Osteoblast (primary cell): ENCODE results near the gene PHKB. TPM values are rescaled to one million over a fixed set of nuclear protein-coding genes. Genes with fewer than 3 reads are reported as not detected.
"Not testable (repeated sequence)": the region's sequence is repeated elsewhere in the genome, so short reads cannot be mapped to it uniquely, and the experiment has no call there.

Experiments
- DNase-seq: peaks from one replicate; pipeline ENCODE4 v3.0.0; 2011; ENCODE audit warnings: low spot score, mixed read lengths; ENCODE audit not compliant: insufficient read length; ENCODE audit errors: missing footprints
- H2AFZ ChIP-seq: 2 replicates; pipeline ENCODE4 v1.6.0; 2011; ENCODE audit warnings: mild to moderate bottlenecking, low read length
- H3K27ac ChIP-seq: 2 replicates; pipeline ENCODE4 v1.5.1; 2011; ENCODE audit warnings: mild to moderate bottlenecking, low read depth, low read length, moderate library complexity
- H3K27me3 ChIP-seq: 2 replicates; pipeline ENCODE4 v1.6.0; 2012; ENCODE audit warnings: mild to moderate bottlenecking, control low read depth, inconsistent platforms, low read length, moderate library complexity; ENCODE audit not compliant: insufficient read depth
- H3K36me3 ChIP-seq: 2 replicates; pipeline ENCODE4 v1.5.1; 2011; ENCODE audit warnings: mild to moderate bottlenecking, low read length, control low read depth, moderate library complexity; ENCODE audit not compliant: insufficient read depth
- H3K4me1 ChIP-seq: 2 replicates; pipeline ENCODE4 v1.5.1; 2011; ENCODE audit warnings: mild to moderate bottlenecking, low read length, control low read depth, moderate library complexity; ENCODE audit not compliant: insufficient read depth
- H3K4me2 ChIP-seq: 2 replicates; pipeline ENCODE4 v1.6.0; 2011; ENCODE audit warnings: mild to moderate bottlenecking, low read length; ENCODE audit not compliant: insufficient read depth
- H3K4me3 ChIP-seq: fragments of 200-600 bp; sonication (generic); 3 replicates; pipeline ENCODE4 v1.5.1; 2012; ENCODE audit warnings: mild to moderate bottlenecking, low read length, inconsistent platforms; ENCODE audit not compliant: insufficient read depth
- H3K79me2 ChIP-seq: 2 replicates; pipeline ENCODE4 v1.6.0; 2012; ENCODE audit warnings: mild to moderate bottlenecking, low read length, control low read depth, inconsistent platforms; ENCODE audit not compliant: insufficient read depth
- H3K9me3 ChIP-seq: 2 replicates; pipeline ENCODE4 v1.5.1; 2011; ENCODE audit warnings: low read depth, low read length, control low read depth
- H4K20me1 ChIP-seq: 2 replicates; pipeline ENCODE4 v1.6.0; 2012; ENCODE audit warnings: mild to moderate bottlenecking, low read length, control low read depth; ENCODE audit not compliant: insufficient read depth
- CTCF ChIP-seq: IDR thresholded peaks from 2 replicates; pipeline ENCODE4 v1.5.1; 2011; ENCODE audit warnings: mild to moderate bottlenecking, low read depth, low read length, moderate library complexity; ENCODE audit errors: extremely low read depth
- total RNA-seq: library from RNA; depleted of rRNA; stranded (reverse); fragments of >200 nt; gene quantifications from 2 replicates; pipeline ENCODE4 v1.2.3, GENCODE V29; 2012

PHKB gene
- total RNA-seq, 1 donor, result 76.4 TPM

- H3K27me3 ChIP-seq, H2AFZ ChIP-seq, H3K4me2 ChIP-seq, H4K20me1 ChIP-seq, H3K79me2 ChIP-seq, H3K4me3 ChIP-seq, H3K4me1 ChIP-seq, H3K9me3 ChIP-seq, H3K36me3 ChIP-seq, DNase-seq, H3K27ac ChIP-seq: not testable (repeated sequence)
Measured at GRCh38 chr16:47544255-47544654, 83.1 kb downstream of the PHKB start.

GRCh38 chr16:47551185-47551584 lies 90.1 kb downstream of the PHKB start:
- not testable (repeated sequence) for H3K36me3 ChIP-seq, H3K9me3 ChIP-seq, H3K27me3 ChIP-seq

GRCh38 chr16:47551767-47552166 lies 90.6 kb downstream of the PHKB start:
- H3K79me2 ChIP-seq, H3K27ac ChIP-seq, H3K4me2 ChIP-seq, H2AFZ ChIP-seq, H3K36me3 ChIP-seq, H3K27me3 ChIP-seq, H4K20me1 ChIP-seq, H3K4me3 ChIP-seq, DNase-seq, H3K4me1 ChIP-seq, H3K9me3 ChIP-seq: not testable (repeated sequence)

More at GRCh38 chr16:47551185-47551584, 90.1 kb downstream of the PHKB start:
- not testable (repeated sequence) for H3K4me3 ChIP-seq, H2AFZ ChIP-seq, H3K27ac ChIP-seq, H3K4me2 ChIP-seq, H3K79me2 ChIP-seq, DNase-seq, H3K4me1 ChIP-seq, H4K20me1 ChIP-seq

GRCh38 chr16:47553853-47554564 lies 92.9 kb downstream of the PHKB start:
- TF ChIP-seq CTCF, result no peak
- Histone ChIP-seq H3K4me3 (no peak overlapping the region), H2AFZ (no peak overlapping the region), H3K27me3 (no peaks in the 10 kb centered on the region), H3K27ac (no peak overlapping the region), H3K4me1 (no peaks in the 10 kb centered on the region), H3K4me2 (no peak overlapping the region), H4K20me1 (no peaks in the 10 kb centered on the region), H3K79me2 (no peaks in the 10 kb centered on the region), H3K9me3 (no peaks in the 10 kb centered on the region), H3K36me3 (peaks cover 3% of the 10 kb centered on the region)
- DNase-seq, result no peak

- not testable (repeated sequence) for H3K4me2 ChIP-seq, H3K4me3 ChIP-seq, H3K27me3 ChIP-seq, H2AFZ ChIP-seq, DNase-seq, H3K4me1 ChIP-seq, H4K20me1 ChIP-seq, H3K9me3 ChIP-seq, H3K36me3 ChIP-seq, H3K27ac ChIP-seq, H3K79me2 ChIP-seq
Measured at GRCh38 chr16:47554587-47554986, 93.5 kb downstream of the PHKB start.

GRCh38 chr16:47561286-47561685 lies 100.2 kb downstream of the PHKB start:
- TF ChIP-seq CTCF, result no peak
- H3K79me2 ChIP-seq, result no peaks in the 10 kb centered on the region
- DNase-seq, result no peak
- H3K4me3 ChIP-seq, result no peak overlapping the region
- peaks cover 8% of the 10 kb centered on the region for H3K4me1 ChIP-seq
- no peak overlapping the region for H3K4me2 ChIP-seq
- no peaks in the 10 kb centered on the region for H4K20me1 ChIP-seq
- no peak overlapping the region for H2AFZ ChIP-seq
- no peaks in the 10 kb centered on the region for H3K9me3 ChIP-seq
- H3K27ac ChIP-seq, result no peak overlapping the region
- H3K27me3 ChIP-seq, result no peaks in the 10 kb centered on the region
- H3K36me3 ChIP-seq, result no peaks in the 10 kb centered on the region
